Fibroblast of mammary gland (primary cell): ENCODE measurements around the gene LGR6.

ENCODE experiments used
- DNase-seq: peaks from one replicate; pipeline ENCODE4 v3.0.0-alpha.2; 2010; ENCODE audit warnings: low read depth
- H3K4me3 ChIP-seq: 2 replicates; pipeline ENCODE4 v1.5.1; 2011; ENCODE audit warnings: low read depth, mild to moderate bottlenecking, low read length, moderate library complexity; ENCODE audit not compliant: control insufficient read depth
- CTCF ChIP-seq: conservative IDR thresholded peaks from 2 replicates; pipeline ENCODE4 v1.5.1; 2011; ENCODE audit warnings: low read depth, low read length, inconsistent platforms; ENCODE audit not compliant: control insufficient read depth, insufficient read depth

LGR6 gene

GRCh38 chr1:202282025-202282371 lies 88.4 kb downstream of the LGR6 start:
- no peak overlapping the region for H3K4me3 ChIP-seq
- no peak for TF ChIP-seq CTCF
- DNase-seq: no peak

DNA sequence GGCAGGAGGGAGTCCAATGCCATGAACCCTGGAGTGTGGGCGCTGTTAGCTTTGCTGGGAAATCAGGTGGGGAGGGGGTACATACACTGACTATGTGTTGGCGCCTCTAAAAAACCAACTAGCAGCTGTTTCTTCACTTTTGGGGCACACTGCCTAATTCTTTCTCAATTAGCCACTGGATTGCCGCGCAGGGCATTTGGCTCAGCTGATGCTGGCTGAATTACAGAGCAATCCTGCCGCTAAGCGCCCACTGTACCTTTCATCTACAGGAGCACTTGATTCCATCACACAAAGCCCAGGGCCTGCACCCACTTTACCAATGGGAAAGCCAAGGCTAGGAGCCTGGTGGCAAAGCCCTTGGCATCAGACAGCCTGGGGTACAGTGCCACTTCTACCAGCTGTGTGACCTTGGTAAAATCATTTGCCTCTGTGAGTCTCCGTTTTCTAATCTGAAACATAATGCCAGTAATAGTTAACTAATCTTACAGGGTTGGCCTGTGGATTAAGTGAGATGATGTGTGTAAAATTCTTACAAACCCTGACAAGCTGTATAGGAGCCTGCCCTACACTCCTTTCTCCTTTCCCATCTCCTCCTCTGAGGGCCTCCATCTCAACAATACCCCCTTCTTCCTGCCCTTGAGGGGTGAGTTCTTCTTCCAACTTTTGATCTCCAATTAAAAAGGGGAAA lies 89.1 kb downstream of the LGR6 start:
- DNase-seq: no peak
- H3K4me3 ChIP-seq: no peak overlapping the region
- no peak for TF ChIP-seq CTCF

DNA sequence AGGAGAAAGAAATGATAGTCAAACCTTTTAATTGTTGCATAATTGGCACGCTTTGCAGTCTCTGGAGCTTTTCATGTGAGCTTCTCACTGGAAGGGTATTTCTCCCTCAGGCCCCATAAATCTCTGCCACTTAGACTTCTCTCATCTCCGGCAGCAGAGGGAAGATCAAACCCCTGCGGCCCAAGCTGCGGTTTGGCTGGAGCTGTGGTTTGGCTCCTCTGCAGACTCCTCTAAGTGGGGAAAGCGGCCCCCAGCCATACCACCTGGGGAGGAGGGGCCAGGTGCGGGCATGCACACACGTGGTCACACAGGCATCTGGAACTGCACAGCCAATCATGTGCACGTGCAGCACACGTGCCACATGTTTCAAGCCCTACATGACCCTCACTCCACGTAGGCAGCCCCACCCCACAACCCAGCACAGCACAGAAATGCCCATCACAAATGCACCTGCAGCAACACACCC lies 89.8 kb downstream of the LGR6 start:
- peak; percentile 96 for DNase-seq
- H3K4me3 ChIP-seq: no peak overlapping the region
- TF ChIP-seq CTCF: no peak

DNA sequence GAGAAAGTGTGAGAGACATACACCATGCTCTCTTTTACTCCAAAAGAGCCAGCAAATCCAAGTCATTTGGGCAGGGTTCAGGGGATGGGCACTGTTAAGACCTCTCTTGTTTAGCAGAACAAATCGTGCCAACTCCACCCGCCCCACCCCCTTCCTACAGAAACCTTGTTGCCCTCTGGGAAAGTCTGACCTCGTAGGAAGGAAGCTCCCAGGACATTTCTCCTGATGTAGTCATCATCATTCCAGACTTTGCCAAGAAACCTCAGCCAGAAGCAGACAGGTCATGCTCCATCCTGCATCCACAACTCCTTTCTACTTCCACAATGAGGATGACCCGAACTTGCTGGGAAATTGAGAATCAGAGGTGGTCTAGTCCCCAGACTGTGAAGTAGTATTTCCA lies 90.4 kb downstream of the LGR6 start:
- TF ChIP-seq CTCF: no peak
- H3K4me3 ChIP-seq: no peak overlapping the region
- peak; percentile 91 for DNase-seq

DNA sequence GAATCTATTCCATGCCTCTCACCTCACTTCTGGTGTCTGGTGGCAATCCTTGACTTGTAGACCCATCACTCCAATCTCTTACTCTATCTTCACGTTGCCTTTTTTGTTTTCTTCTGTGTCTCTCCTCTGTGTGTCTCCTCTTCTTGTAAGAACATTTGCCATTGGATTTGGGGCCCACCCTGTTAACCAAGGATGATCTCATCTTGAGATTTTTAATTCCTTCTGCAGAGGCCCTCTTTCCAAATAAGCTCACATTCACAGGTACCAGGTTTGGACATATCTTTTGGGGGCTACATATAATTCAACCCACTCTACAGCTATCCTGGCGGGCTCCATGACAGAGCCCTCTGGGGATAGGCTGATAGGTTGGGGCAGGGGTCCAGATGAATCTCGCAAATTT lies 92.3 kb downstream of the LGR6 start:
- TF ChIP-seq CTCF: no peak
- DNase-seq: no peak
- H3K4me3 ChIP-seq: no peak overlapping the region

DNA sequence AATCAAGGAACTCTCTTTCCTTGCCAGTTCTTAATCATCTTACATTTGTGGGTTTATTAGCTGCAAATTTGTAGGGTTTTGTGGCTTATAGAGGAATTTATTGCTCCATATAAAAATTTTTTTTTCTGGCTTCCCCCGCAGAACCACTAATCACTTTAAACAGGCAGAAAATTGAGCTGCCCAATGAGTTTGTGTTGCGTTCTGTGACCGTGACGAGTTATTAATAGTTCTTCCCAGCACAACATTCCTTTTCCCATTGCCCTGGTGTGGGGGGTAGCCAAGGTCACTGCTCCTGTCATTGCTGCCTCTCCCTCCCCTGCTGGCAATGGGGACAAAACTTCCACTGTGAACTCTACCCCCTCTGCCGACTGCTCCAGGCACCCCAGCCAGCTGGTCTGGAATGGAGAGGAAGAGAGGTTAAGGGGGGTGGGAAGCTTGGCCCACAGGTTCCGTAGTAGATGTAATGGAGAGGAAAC lies 93.1 kb downstream of the LGR6 start:
- DNase-seq: peak; percentile 63
- no peak overlapping the region for H3K4me3 ChIP-seq
- TF ChIP-seq CTCF: no peak
